Gastroesophageal sphincter (tissue), 3 donors: ENCODE measurements around the gene KLHDC8A.

Experiments
- CTCF ChIP-seq, 4 experiments: fragments of 200-600 bp in 2 of 4; fragments of 450-650 bp in 2 of 4; sonication (generic) in 1 of 4; IDR thresholded peaks; one replicate each; pipeline ENCODE4 v1.5.1; 2017 to 2019; ENCODE audit warnings: antibody characterized with exemption in 4 of 4, mild to moderate bottlenecking in 2 of 4, moderate library complexity in 2 of 4
- POLR2A ChIP-seq, 2 donors: fragments of 450-650 bp; IDR thresholded peaks; one replicate each; pipeline ENCODE4 v1.6.1; 2017; ENCODE audit warnings: antibody characterized with exemption in 2 of 2, mild to moderate bottlenecking in 2 of 2, moderate library complexity in 1 of 2

- TF ChIP-seq CTCF (IDR thresholded peaks at IDR 0.05) = no peak
- TF ChIP-seq POLR2A (IDR thresholded peaks at IDR 0.05) = no peak
These were observed 7.9 kb downstream of the KLHDC8A start for GRCh38 chr1:205348554-205349487.
